ENCODE measurements around the gene UGT1A8.

UGT1A8 gene

DNA sequence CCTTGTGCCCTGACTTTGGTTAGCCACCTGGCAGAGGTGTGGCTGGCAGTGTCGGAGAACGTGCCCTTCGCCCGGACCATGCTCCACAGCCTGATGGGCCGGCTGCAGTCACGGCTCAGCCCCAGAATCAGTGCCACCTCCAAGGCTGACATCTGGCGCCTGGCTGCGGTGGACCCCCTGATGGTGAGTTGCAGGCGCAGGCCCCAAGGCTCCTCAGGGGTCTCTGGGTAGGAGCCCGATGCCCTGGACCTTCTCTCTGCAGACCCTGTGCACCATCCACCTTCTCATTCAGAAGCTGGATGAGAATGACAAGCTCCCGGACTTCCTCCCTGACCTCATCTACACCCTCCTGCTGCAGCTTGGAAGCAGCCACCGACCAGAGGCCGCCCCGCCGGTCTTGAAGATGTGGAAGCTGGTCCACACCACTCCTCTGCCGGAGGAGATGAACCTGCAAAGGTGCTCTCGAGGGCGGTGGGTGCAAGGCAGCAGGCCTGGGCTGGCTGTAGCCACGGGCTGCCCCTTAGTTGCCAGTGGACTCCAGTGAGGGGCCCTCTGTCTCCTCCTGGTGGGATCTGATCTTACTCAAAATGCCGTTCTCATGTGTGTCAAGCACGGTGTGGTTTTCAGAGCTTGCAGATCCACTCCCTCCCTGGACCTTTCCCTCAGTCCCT, 204.8 kb downstream of the UGT1A8 start:
- Histone ChIP-seq H3K4me2 (ENCODE audit: low read depth, low read length, poor library complexity, severe bottlenecking) (no peak overlapping the region), H3K9me2 (replicated peaks; ENCODE audit: low read depth, low read length) (no peaks in the 10 kb centered on the region), H3K9ac (ENCODE audit: low read depth, low read length, poor library complexity, severe bottlenecking) (no peak overlapping the region), H3F3A (ENCODE audit: low read depth) (no peaks in the 10 kb centered on the region), H3K4me1 (ENCODE audit: insufficient read depth, low read length, poor library complexity, severe bottlenecking) (no peaks in the 10 kb centered on the region), H4K20me1 (ENCODE audit: insufficient read depth, low read length, poor library complexity, severe bottlenecking) (no peaks in the 10 kb centered on the region), H3K4me3 (ENCODE audit: low read length, poor library complexity, severe bottlenecking) (no peak overlapping the region), H3K36me3 (ENCODE audit: insufficient read depth, low read length) (no peaks in the 10 kb centered on the region), H2AFZ (ENCODE audit: low read length) (no peak overlapping the region), H3K79me2 (ENCODE audit: insufficient read depth, low read length) (no peaks in the 10 kb centered on the region), H3K9me3 (ENCODE audit: insufficient read depth, low read depth, low read length) (no peaks in the 10 kb centered on the region), H3K27me3 (ENCODE audit: insufficient read depth, low read length, poor library complexity, severe bottlenecking) (no peaks in the 10 kb centered on the region)
- TF ChIP-seq, protein P1, sequence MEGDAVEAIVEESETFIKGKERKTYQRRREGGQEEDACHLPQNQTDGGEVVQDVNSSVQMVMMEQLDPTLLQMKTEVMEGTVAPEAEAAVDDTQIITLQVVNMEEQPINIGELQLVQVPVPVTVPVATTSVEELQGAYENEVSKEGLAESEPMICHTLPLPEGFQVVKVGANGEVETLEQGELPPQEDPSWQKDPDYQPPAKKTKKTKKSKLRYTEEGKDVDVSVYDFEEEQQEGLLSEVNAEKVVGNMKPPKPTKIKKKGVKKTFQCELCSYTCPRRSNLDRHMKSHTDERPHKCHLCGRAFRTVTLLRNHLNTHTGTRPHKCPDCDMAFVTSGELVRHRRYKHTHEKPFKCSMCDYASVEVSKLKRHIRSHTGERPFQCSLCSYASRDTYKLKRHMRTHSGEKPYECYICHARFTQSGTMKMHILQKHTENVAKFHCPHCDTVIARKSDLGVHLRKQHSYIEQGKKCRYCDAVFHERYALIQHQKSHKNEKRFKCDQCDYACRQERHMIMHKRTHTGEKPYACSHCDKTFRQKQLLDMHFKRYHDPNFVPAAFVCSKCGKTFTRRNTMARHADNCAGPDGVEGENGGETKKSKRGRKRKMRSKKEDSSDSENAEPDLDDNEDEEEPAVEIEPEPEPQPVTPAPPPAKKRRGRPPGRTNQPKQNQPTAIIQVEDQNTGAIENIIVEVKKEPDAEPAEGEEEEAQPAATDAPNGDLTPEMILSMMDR (conservative IDR thresholded peaks at IDR 0.05; ENCODE audit: low read length) = no peak
